ENCODE measurements around the gene HS2ST1. TPM values are rescaled to one million over a fixed set of nuclear protein-coding genes. Genes with fewer than 3 reads are reported as not detected.
"Not testable (repeated sequence)": the region's sequence is repeated elsewhere in the genome, so short reads cannot be mapped to it uniquely, and the experiment has no call there.

The HS2ST1 gene
- polyA plus RNA-seq, 5 donors: 48.1 to 119 (median 89.6) TPM

DNA sequence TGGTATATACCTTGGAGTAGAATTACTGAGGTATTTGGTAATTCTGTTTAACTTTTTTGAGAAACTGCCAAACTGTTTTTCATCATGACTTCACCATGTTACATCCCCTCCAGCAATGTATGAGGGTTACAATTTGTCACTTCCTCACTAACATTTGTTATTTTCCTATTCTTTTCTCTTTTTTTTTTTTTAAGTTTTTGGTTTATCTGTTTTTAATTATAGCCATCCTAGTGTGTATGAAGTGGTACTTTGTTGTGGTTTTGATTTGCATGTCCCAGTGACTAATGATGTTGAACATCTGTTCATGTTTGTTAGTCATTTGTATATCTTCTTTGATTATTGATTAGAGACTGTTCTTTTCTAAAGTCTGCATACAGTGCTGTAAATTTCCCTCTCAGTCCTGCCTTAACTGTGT is 147.3 kb downstream of the HS2ST1 start:
- no peak for DNase-seq

DNA sequence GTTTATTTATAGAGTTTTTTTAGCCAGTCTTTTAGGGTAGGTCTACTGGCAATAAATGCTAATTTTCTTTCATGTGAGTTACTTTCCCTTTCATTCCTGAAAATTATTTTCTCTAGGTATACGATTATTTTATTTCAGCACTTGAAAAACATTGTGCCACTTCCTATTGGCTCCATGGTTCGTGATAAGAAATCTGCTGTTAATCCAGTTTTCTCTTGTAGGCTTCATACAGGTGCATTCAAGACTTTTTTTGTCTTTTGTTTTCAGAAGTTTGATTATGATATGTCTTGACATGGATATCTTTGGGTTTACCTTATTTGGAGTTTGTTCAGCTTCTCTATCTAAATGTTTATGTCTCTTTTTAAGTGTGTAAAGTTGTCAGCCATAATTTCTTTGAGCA is 148.3 kb downstream of the HS2ST1 start:
- no peak for DNase-seq

DNA sequence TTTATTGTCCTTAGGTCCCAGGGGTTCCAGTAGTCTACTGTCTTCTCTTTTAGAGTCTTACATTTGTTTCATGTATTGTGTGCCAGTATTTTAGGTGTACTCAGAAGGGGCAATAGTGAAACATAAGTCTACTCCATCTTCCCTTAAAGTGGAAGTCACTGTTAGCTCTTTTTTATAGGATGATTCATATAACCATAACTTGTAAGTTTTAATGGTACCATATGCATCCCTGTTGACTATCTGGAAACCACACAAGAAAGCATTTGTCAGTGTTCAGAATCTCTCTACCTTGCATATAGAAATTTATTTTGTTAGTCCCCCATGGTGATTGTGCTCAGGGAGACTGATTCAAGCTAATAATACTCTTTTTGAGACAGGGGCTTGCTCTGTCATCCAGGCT is 149.9 kb downstream of the HS2ST1 start:
- no peak for DNase-seq

DNA sequence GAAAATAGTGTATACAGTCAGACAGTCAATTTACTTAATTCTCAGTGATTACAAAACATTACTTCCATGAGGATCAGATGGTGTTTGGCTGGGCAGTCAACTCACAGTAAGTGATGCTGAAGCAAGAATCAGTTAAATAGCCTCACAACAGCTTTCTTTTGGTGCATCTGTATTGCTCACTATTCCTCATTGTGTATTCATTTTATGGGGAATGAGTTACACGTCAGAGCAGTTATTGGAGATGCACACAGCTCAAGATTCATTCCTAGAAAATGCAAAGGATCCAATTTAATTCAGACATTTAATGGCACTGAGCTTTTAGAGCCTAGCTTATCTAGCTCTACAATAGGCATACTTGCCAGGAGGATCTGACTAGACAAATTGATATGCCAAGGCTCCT is 150.6 kb downstream of the HS2ST1 start:
- no peak for DNase-seq

DNA sequence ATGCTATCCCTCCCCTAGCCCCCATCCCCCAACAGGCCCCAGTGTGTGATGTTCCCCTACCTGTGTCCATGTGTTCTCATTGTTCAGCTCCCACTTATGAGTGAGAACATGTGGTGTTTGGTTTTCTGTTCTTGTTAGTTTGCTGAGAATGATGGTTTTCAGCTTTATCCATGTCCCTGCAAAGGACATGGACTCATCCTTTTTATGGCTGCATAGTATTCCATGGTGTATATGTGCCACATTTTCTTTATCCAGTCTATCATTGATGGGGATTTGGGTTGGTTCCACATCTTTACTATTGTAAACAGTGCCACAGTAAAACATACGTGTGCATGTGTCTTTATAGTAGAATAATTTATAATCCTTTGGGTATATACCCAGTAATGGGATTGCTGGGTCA is 152.3 kb downstream of the HS2ST1 start:
- DNase-seq: not testable (repeated sequence)

DNA sequence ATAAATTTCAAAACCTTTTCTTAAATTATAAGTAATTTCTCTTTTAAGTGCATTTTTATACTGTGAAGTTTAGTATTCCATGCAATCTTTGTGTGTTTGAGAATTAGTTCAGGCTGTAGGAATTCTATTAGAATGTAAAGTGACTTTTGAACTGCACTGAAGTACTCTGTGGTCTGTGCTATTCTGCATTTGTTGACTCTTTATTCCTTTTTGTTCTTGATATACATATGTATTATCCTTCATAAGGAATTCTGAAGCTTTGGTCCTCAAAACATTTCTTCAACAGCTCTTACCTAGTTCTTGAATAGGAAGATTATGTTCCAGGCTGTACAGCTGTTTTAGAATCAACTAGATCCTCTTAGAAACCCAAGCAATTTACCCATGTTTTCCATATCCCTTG is 158.0 kb downstream of the HS2ST1 start:
- DNase-seq: no peak

DNA sequence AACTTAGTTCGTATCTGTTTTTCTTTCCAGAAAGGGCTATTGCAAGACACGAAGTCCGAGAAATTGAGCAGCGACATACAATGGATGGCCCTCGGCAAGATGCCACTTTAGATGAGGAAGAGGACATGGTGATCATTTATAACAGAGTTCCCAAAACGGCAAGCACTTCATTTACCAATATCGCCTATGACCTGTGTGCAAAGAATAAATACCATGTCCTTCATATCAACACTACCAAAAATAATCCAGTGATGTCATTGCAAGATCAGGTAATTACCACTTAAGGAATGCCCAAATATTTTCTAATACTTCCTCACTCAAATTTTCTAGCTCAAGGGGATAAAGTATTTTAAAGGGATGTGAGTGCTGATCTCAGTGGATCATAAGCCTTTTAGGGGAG is 158.5 kb downstream of the HS2ST1 start:
- DNase-seq: no peak

DNA sequence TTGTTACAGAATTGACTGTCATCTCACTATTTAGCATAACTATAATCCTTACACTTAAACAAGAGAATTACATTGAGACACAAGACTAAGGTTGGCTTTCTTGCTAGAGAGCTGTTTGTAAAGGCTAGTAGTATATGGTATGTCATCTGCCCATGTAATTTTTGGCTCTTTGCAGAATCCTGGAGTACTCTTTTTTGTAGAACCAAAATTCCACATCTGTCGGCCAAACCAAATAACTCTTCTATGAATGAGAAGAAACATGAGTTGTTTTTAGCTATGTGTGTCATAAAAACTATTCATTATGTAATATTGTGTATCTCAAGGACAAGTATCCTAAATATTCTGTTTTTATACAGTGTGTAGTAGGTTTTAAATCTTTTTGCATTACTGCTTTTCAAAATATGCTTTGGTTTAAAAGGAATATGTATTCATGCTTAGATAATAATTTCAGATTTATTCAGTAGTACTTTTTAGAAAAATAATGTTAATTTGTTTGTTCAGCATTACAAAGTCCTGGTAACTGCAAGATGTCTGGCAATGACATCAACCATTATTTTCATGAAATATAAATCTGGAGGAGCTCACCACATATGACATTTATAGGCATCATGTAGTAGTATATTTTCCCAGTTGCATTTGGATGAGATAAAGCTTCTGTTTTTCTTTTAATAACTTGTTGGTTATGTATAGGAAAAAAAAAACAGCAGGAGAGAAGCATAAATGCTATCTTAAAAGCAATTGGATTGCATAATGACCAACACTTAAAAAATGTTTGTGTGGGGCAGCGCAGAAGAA is 159.8 kb downstream of the HS2ST1 start:
- DNase-seq: peak in 1 of 2 donors; percentile 9

DNA sequence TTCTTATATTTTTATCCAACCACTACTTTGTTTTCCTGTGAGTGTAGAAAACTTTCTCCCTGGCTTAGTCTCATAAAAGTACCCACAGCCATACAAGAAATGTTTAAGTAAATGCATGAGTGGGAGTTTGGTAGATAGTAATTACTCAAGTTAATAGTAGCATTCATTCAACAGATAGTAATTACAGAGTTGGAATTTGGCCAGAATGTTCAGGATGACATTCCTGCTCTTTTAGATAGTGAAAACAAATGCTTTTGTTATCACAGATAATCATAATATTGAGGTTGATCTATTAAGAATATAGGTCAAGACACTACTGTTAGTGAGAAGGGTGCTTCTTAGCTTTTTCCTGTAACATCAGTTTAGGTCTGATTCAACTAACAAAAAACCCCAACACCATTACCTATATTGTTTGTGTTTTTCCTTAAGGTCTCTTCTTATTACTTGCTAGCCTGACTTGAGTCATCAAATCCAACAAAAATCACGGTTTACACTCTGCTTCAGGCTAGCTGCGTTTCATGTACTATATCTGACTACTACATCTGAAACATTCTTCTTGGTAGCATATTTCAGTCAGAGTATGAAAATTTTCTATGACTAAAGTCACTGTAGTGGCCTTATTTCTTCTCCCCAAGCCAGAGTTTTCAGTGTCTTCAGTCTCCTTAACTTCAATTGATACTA is 163.7 kb downstream of the HS2ST1 start:
- no peak for DNase-seq

DNA sequence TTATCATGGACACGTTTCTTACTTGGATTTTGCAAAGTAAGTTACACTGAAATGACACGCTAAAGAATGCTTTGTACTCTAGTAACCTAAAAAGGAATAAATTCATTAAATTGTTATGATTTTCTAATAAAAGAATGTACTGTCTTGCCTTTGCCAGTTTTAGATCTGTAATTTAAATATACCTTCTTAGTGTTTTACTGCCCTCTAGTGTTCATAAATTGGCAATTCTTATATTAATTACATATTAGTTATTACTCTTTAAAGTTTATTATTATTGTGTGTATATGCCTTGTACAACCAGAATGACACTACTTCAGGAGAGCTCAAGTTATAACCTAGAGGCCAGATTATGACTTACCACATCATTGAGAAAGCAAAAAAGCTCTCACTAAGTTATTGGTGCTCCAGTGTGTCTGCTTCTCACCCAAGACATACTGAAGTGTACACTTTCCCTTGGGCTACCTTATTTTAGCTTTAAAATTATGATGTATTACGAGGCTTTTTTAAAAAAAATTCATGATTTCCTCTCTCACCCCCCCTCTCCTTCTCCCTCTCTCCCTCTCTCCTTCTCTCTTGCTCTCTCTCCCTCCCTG is 169.9 kb downstream of the HS2ST1 start:
- peak; percentile 24 to 39 for DNase-seq

DNA sequence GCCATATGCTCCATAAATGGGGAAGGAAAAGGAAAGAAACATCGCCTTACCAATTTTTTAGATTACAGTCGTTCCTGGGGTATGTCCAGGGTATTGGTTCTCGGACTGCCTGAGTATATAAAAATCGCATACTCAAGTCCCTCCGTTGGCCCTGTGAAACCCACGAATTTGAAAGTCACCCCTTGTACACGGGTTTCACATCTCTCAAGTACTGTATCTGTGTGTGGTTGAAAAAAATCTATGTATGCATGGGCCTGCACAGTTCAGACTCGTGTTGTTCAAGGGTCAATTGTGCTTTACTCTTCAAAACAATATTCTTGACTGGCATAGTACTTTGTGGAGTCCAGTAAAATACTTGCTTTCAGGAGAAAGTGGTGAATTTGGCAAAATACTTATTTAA is 171.7 kb downstream of the HS2ST1 start:
- no peak for DNase-seq

DNA sequence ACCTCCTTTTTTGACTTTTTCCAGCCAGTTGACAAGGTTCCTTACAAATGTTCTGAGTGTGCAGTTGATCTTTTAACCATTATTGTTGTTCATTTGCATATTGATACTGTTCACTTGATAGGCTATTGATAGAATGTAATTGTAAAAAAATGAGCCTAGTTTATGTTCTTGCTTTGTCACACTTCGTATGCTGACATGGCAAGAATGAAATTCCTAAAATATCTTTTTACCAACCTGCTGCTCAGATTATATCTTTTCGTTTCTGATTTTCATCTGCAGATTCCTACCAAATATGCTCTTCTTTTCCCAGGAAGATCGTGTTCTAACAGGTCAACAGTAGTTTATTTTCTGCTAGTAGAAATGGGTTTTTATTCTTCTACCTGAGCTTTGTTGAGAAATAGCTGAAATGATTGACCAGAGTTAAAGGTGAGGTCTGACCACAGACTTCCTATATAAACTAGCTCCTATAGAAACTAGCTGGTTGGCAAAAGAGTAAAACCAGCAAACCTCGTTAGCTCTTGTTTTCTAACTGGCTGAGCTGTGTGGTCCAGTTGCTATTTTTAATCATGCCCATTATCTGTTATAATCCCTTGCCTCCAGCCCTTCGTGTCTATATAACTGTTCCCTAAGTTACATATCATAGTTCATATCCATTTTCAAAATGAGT is 174.8 kb downstream of the HS2ST1 start:
- no peak for DNase-seq

DNA sequence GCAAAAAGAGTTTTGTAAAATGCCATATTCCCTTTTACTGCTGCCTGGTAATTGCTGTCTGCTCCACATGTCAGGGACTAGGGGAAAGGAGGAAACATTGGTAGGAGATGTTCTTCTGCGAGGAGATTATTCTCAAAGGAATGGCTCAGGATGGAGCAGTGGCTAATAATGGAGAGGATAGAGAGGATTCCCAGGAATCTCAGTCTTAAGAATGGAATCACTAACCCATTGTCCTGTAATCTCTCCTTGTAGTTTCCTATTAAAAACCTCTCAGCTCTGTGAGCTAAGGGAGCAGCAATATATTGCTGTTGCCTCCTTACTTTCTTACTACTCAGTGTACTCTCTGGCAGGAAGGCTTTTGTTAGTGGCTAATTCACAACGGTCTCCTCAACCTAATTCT is 175.4 kb downstream of the HS2ST1 start:
- no peak for DNase-seq

DNA sequence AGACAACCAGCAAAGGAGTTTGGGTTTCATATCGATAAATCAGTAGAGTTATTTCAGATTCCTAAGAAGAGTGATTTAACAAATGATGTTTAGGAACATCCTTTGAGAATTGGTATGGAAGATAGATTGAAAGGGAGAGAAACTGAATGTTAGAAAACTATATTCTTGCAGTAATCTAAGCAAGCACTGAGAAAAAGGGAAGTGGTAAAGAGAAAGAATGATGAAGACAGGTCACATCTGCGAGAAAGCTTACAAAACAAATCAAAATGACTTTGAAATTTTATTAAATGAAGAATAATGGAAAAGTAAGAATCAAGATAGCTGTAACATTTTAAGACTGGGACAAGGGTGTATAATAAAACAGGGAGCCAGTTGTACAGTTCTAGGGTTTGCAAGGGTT is 177.0 kb downstream of the HS2ST1 start:
- no peak for DNase-seq

DNA sequence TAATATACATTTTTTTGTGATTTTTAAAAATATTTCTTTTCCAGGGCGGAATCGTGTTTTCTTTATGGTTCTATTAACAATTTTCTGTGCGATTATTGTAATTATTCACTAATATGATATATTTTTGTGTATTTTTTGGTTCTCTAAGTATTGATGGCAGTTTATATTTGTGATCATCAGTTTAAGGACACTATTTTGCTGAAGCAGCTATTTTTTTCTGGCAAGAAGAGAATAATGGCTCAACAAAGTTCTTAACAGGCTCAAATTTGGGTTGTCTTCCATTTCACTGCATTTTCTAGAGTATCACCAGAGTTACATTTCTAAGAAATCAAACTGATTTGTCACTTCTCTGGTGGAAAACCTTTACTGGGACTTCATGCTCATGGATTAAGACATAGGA is 178.4 kb downstream of the HS2ST1 start:
- DNase-seq: no peak

DNA sequence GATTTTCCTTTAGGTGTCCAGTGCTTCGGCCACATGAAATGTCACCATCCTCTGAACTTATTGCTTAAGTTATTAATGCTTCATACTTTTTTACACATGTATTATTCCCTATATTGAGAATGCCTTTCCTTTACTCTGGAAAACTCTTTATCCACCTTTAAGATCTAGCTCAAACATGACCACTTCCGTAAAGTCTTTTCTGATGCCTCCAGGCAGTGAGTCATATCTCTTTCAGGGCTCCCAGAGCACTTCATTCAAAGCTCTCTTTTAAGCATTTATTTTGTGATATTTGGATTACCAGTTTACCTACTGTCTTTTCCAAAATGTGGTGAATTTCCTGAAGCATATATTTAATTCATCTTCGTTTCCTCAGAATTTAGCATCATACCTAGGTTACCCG is 178.9 kb downstream of the HS2ST1 start:
- DNase-seq: no peak

DNA sequence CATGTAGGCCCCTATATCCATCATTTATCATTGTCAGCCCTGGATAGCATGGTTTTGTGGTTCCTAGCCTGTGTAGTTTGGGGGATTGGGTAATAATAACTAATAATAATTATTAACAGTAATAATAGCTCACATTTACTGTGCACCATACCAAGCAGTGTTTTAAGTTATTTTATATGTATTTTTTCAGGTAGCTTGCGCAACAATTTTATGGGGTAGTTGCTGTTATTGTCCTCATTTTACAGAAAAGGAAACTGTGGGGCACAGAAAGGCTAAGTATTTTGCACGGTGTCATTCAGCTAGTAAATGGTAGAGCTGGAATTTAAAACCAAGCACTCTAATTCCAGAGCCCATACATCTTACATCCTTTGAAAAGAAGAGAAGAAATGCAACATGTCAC is 179.8 kb downstream of the HS2ST1 start:
- DNase-seq: no peak

DNA sequence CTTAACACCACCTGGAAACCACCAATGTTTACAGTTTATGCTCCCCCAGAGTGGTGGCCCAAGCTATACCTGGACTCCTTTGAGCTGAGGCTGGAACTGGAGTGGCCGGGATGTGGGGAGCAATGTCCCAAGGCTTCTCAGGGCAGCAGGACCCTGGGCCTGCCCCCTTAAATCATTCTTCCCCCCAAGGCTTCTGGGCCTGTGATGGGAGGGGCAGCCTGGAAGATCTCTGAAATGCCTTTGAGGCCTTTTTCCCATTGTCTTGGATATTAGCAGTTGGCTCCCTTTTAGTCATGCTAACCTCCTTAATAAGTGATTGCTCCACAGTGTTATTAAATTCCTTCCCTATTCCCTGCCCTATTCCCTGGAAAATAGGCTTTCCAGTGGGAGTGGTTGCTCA is 185.8 kb downstream of the HS2ST1 start:
- no peak for DNase-seq

DNA sequence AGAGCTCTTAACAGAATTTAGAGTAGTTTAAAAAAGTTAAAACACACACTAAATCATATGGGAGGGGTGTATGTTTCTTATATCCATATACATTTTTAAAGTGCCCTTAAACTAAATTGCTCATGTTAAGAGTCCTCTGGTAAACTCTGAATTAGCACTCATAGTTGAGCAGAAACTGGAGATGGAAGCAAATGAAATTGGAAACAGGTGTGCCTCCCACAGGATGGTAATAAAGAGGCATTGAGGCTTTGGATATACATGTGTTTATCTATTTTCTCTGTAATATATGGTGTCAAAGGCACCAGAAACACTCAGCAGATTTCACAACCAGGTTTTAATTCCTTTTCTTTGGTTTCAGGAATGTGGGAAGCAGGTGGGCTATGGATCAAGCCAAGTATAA is 188.6 kb downstream of the HS2ST1 start:
- no peak for DNase-seq

DNA sequence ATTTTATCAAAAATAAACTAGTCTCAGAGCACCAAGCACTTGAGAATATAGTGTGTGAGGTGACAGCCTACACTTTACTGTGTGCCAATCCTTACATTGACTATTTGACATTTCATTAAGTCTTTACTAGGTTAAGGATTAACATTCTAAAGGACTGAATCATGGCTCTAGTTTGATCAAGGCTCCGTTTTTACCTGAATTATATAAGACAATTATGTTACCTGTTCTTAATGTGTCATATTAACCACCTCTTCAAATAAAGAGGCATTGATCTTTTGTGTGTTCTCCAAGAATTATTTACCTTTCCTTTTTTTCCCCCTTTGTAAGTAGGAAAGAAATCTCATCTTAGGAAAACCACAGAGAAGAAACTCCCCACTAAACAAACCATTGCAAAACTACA is 189.7 kb downstream of the HS2ST1 start:
- DNase-seq: no peak

DNA sequence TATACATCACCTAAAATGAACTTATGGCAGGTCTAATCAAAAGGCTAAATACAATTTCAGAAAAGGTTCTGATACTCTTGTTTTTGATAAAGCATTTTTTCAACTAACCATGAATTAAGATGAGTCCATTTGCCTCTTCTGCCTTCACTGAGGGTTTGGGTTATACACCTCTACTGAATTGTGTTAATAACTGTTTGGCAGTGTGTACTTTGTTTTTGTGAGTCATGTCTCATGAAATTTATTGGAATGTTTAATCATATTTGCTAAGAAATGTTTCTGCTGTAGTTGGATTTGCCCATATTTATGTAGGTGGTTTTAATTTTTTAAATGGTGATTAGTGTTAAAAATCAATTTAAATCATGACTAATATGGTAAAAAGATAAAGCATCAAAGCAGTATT is 190.5 kb downstream of the HS2ST1 start:
- DNase-seq: no peak

DNA sequence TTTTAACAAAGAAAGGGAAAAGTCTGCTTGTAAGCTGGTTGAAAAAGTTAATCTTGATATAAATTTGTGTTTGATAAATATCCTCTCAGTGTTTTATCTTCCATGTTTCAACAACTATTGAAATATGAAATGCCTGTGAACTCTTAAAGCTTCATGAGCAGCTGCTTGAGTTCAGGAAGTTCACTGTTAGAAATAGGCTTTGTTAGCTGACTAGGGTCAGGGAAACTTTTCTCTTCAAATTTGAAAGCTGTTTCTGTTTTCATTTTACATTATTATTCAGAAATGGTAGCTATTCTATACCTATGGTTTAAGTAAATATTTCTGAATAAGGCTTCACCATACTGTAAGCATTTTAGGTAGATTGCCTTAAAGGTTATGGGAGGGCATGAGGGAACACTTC is 191.7 kb downstream of the HS2ST1 start:
- DNase-seq: no peak

DNA sequence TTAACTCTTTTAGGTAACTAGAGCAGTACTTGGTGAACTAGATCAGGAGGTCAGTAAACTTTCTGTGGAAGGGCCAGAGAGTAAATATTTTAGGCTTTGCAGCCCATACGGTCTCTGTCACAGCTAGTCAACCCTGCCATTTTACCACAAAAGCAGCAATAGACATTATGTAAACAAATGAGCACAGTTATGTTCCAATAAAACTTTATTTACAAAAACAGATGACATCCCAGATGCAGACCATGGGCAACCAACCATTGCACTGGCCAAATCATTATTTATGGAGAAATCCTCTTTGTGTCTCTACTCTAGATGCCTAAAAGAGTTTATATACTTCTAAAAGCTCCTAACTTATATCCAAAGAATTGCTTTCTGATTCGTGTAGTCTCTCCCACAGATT is 192.4 kb downstream of the HS2ST1 start:
- DNase-seq: no peak
